ENCODE measurements around the gene FANCI.

Gene FANCI

DNA sequence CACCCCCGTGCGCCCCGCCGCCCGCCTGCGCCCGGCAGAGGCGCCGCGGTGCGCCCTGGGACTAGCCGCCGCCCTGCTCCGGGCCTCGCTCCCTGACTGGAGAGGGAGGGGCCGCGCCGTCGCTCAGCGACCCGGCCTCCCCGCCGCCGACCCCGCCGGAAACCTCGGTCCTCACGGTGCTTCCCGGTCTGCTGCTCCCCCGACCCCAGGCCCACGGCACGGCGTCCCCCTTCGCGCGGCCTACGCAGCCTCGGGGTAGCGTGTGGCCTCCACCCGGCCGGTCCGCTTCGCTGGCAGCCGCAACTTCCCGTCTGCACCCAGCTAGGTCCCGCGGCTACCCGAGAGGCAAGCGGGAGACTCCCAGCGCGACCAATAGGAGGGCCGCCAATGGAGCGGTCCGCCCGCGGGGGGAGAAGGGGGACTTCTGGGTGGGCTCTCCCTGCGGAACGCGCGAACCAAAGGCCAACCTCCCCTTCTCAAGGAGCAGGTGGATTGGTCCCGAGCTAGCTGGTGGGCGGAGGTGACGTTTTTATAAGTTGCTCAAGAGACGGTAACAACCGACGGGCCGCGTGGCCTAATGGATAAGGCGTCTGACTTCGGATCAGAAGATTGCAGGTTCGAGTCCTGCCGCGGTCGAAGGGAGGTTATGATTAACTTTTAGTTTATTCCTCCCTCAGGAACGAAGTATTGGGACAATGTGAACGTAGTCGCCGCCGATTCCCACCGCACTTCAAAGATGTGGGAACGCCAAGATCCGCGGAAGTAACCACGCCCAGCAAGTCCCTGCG lies 90.9 kb downstream of the FANCI start, which contains the start of gene POLG (continued):
- TF ChIP-seq, protein P1, sequence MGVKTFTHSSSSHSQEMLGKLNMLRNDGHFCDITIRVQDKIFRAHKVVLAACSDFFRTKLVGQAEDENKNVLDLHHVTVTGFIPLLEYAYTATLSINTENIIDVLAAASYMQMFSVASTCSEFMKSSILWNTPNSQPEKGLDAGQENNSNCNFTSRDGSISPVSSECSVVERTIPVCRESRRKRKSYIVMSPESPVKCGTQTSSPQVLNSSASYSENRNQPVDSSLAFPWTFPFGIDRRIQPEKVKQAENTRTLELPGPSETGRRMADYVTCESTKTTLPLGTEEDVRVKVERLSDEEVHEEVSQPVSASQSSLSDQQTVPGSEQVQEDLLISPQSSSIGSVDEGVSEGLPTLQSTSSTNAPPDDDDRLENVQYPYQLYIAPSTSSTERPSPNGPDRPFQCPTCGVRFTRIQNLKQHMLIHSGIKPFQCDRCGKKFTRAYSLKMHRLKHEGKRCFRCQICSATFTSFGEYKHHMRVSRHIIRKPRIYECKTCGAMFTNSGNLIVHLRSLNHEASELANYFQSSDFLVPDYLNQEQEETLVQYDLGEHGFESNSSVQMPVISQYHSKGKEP (tag by site-specific recombination; IDR thresholded peaks at IDR 0.05) = peak; percentile 69; the same call in 1 of the 2 replicates
- TF ChIP-seq ZNF654 (tag by site-specific recombination; IDR thresholded peaks at IDR 0.05; ENCODE audit: low read depth) (no peak), ZNF600 (tag by site-specific recombination; IDR thresholded peaks at IDR 0.05) (peak; percentile 47), WT1 (tag by site-specific recombination; IDR thresholded peaks at IDR 0.05) (peak; percentile 84), ZNF623 (tag by site-specific recombination; IDR thresholded peaks at IDR 0.05) (peak; percentile 31), OVOL3 (tag by site-specific recombination; IDR thresholded peaks at IDR 0.05) (0 out of 2 replicates have a peak, but pooled peaks have one; percentile 11), ZBTB8A (tag by site-specific recombination; IDR thresholded peaks at IDR 0.05) (peak; percentile 94), KLF8 (tag by site-specific recombination; IDR thresholded peaks at IDR 0.05) (peak; percentile 95), KLF16 (tag by site-specific recombination; IDR thresholded peaks at IDR 0.05) (peak; percentile 90), EGR2 (tag by site-specific recombination; IDR thresholded peaks at IDR 0.05; ENCODE audit: low read depth) (peak; percentile 94), PRDM4 (tag by site-specific recombination; IDR thresholded peaks at IDR 0.05) (no peak), ZNF223 (tag by site-specific recombination; IDR thresholded peaks at IDR 0.05) (no peak), GLI4 (tag by site-specific recombination; IDR thresholded peaks at IDR 0.05) (no peak; the same call in 1 of the 2 replicates), MZF1 (tag by site-specific recombination; IDR thresholded peaks at IDR 0.05; ENCODE audit: borderline replicate concordance) (no peak), ZNF132 (tag by site-specific recombination; IDR thresholded peaks at IDR 0.05; ENCODE audit: borderline replicate concordance) (no peak), ZSCAN18 (tag by site-specific recombination; IDR thresholded peaks at IDR 0.05) (peak; percentile 85), ZNF138 (tag by site-specific recombination; IDR thresholded peaks at IDR 0.05; ENCODE audit: borderline replicate concordance) (no peak), ZNF473 (tag by site-specific recombination; IDR thresholded peaks at IDR 0.05) (no peak), YY2 (tag by site-specific recombination; IDR thresholded peaks at IDR 0.05) (peak; percentile 63), YY1 (tag by site-specific recombination; IDR thresholded peaks at IDR 0.05) (peak; percentile 52; the same call in 1 of the 2 replicates), ZNF529 (tag by site-specific recombination; IDR thresholded peaks at IDR 0.05; ENCODE audit: insufficient replicate concordance) (no peak), KLF7 (tag by site-specific recombination; IDR thresholded peaks at IDR 0.05; ENCODE audit: borderline replicate concordance) (peak; percentile 92; the same call in 1 of the 2 replicates), ZBTB21 (tag by site-specific recombination; IDR thresholded peaks at IDR 0.05) (peak; percentile 86), ZXDB (tag by site-specific recombination; IDR thresholded peaks at IDR 0.05) (peak; percentile 91), ZNF624 (tag by site-specific recombination; IDR thresholded peaks at IDR 0.05) (no peak), MEIS1 (CRISPR knock-in tag; IDR thresholded peaks at IDR 0.05; ENCODE audit: borderline replicate concordance) (no peak; the same call in 1 of the 2 replicates), ZNF626 (tag by site-specific recombination; IDR thresholded peaks at IDR 0.05) (no peak), ZSCAN23 (tag by site-specific recombination; IDR thresholded peaks at IDR 0.05) (peak; percentile 89; the same call in 1 of the 2 replicates)
- TF ChIP-seq, protein P2, sequence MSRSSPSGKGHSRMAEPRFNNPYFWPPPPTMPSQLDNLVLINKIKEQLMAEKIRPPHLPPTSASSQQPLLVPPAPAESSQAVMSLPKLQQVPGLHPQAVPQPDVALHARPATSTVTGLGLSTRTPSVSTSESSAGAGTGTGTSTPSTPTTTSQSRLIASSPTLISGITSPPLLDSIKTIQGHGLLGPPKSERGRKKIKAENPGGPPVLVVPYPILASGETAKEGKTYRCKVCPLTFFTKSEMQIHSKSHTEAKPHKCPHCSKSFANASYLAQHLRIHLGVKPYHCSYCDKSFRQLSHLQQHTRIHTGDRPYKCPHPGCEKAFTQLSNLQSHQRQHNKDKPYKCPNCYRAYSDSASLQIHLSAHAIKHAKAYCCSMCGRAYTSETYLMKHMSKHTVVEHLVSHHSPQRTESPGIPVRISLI (tag by site-specific recombination; IDR thresholded peaks at IDR 0.05) = peak; percentile 27; the same call in 1 of the 2 replicates
- TF ChIP-seq, protein P3, sequence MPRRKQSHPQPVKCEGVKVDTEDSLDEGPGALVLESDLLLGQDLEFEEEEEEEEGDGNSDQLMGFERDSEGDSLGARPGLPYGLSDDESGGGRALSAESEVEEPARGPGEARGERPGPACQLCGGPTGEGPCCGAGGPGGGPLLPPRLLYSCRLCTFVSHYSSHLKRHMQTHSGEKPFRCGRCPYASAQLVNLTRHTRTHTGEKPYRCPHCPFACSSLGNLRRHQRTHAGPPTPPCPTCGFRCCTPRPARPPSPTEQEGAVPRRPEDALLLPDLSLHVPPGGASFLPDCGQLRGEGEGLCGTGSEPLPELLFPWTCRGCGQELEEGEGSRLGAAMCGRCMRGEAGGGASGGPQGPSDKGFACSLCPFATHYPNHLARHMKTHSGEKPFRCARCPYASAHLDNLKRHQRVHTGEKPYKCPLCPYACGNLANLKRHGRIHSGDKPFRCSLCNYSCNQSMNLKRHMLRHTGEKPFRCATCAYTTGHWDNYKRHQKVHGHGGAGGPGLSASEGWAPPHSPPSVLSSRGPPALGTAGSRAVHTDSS (tag by site-specific recombination; IDR thresholded peaks at IDR 0.05) = peak; percentile 53; the same call in 1 of the 2 replicates
- TF ChIP-seq, protein P4, sequence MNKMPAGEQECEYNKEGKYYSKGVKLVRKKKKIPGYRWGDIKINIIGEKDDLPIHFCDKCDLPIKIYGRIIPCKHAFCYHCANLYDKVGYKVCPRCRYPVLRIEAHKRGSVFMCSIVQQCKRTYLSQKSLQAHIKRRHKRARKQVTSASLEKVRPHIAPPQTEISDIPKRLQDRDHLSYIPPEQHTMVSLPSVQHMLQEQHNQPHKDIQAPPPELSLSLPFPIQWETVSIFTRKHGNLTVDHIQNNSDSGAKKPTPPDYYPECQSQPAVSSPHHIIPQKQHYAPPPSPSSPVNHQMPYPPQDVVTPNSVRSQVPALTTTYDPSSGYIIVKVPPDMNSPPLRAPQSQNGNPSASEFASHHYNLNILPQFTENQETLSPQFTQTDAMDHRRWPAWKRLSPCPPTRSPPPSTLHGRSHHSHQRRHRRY (tag by site-specific recombination; IDR thresholded peaks at IDR 0.05) = no peak

Data from HEK293 (cell line).